ENCODE results near the gene PLS3. TPM values are rescaled to one million over a fixed set of nuclear protein-coding genes. Genes with fewer than 3 reads are reported as not detected.
"Not testable (repeated sequence)": the region's sequence is repeated elsewhere in the genome, so short reads cannot be mapped to it uniquely, and the experiment has no call there.

Gene PLS3
- total RNA-seq, 1 experiment from 2014 or later = 427 TPM

GRCh38 chrX:115616943-115617563, 56.1 kb downstream of the PLS3 start:
- Histone ChIP-seq H3K27ac (no peak overlapping the region), H3K4me1 (peaks cover 22% of the 10 kb centered on the region), H3K27me3 (no peaks in the 10 kb centered on the region), H3K9me3 (replicated peaks) (no peaks in the 10 kb centered on the region), H3K36me3 (peaks cover 33% of the 10 kb centered on the region), H3K4me3 (no peak overlapping the region)
- DNase-seq = peak in 1 of 2 experiments; percentile 23

GRCh38 chrX:115622534-115622933, 61.6 kb downstream of the PLS3 start:
- H3K4me3 ChIP-seq = no peak overlapping the region
- no peaks in the 10 kb centered on the region for H3K9me3 ChIP-seq (replicated peaks)
- DNase-seq = no peak
- H3K36me3 ChIP-seq = peaks cover 44% of the 10 kb centered on the region
- no peak overlapping the region for H3K27ac ChIP-seq
- H3K27me3 ChIP-seq = no peaks in the 10 kb centered on the region
- H3K4me1 ChIP-seq = no peaks in the 10 kb centered on the region

GRCh38 chrX:115624916-115625315, 63.9 kb downstream of the PLS3 start:
- Histone ChIP-seq H3K4me1 (no peaks in the 10 kb centered on the region), H3K4me3 (no peak overlapping the region), H3K27me3 (no peaks in the 10 kb centered on the region), H3K36me3 (peaks cover 63% of the 10 kb centered on the region), H3K27ac (no peak overlapping the region), H3K9me3 (replicated peaks) (no peaks in the 10 kb centered on the region)
- DNase-seq = no peak

GRCh38 chrX:115625572-115626301, 64.8 kb downstream of the PLS3 start:
- DNase-seq = no peak
- Histone ChIP-seq H3K4me1 (no peaks in the 10 kb centered on the region), H3K9me3 (replicated peaks) (no peaks in the 10 kb centered on the region), H3K27me3 (no peaks in the 10 kb centered on the region), H3K27ac (no peak overlapping the region), H3K4me3 (no peak overlapping the region), H3K36me3 (peaks cover 68% of the 10 kb centered on the region)

- H3K4me3 ChIP-seq = no peak overlapping the region
- H3K4me1 ChIP-seq = no peaks in the 10 kb centered on the region
- no peak overlapping the region for H3K27ac ChIP-seq
- H3K27me3 ChIP-seq = no peaks in the 10 kb centered on the region
- DNase-seq = no peak
- no peaks in the 10 kb centered on the region for H3K9me3 ChIP-seq (replicated peaks)
- peaks cover 73% of the 10 kb centered on the region for H3K36me3 ChIP-seq
Observed at GRCh38 chrX:115630204-115630603, 69.2 kb downstream of the PLS3 start.

GRCh38 chrX:115632455-115632854, 71.5 kb downstream of the PLS3 start:
- peaks cover 77% of the 10 kb centered on the region for H3K36me3 ChIP-seq
- H3K27me3 ChIP-seq = no peaks in the 10 kb centered on the region
- H3K27ac ChIP-seq = no peak overlapping the region
- H3K4me1 ChIP-seq = no peaks in the 10 kb centered on the region
- DNase-seq = no peak
- H3K4me3 ChIP-seq = no peak overlapping the region
- no peaks in the 10 kb centered on the region for H3K9me3 ChIP-seq (replicated peaks)

- H3K4me3 ChIP-seq; H3K9me3 ChIP-seq (replicated peaks); H3K4me1 ChIP-seq; H3K27ac ChIP-seq; H3K27me3 ChIP-seq; DNase-seq: not testable (repeated sequence)
- peaks cover 78% of the 10 kb centered on the region for H3K36me3 ChIP-seq
Observed at GRCh38 chrX:115633397-115633796, 72.4 kb downstream of the PLS3 start.

- no peaks in the 10 kb centered on the region for H3K9me3 ChIP-seq (replicated peaks)
- no peak overlapping the region for H3K27ac ChIP-seq
- no peaks in the 10 kb centered on the region for H3K4me1 ChIP-seq
- H3K4me3 ChIP-seq = no peak overlapping the region
- H3K27me3 ChIP-seq = no peaks in the 10 kb centered on the region
- no peak for DNase-seq
- peaks cover 72% of the 10 kb centered on the region for H3K36me3 ChIP-seq
Observed at GRCh38 chrX:115639334-115639880, 78.4 kb downstream of the PLS3 start.

GRCh38 chrX:115642311-115642710, 81.3 kb downstream of the PLS3 start:
- DNase-seq = peak in 1 of 2 experiments; percentile 35
- Histone ChIP-seq H3K4me3 (no peak overlapping the region), H3K9me3 (replicated peaks) (no peaks in the 10 kb centered on the region), H3K36me3 (peaks cover 75% of the 10 kb centered on the region), H3K27me3 (no peaks in the 10 kb centered on the region), H3K4me1 (no peaks in the 10 kb centered on the region), H3K27ac (no peak overlapping the region)

- Histone ChIP-seq H3K9me3 (replicated peaks) (no peaks in the 10 kb centered on the region), H3K36me3 (peaks cover 75% of the 10 kb centered on the region), H3K27me3 (no peaks in the 10 kb centered on the region), H3K4me1 (no peaks in the 10 kb centered on the region), H3K27ac (no peak overlapping the region), H3K4me3 (no peak overlapping the region)
- DNase-seq = peak; percentile 37 to 83
Observed at GRCh38 chrX:115642895-115643530, 82.0 kb downstream of the PLS3 start.

- H3K27me3 ChIP-seq; DNase-seq; H3K4me1 ChIP-seq; H3K9me3 ChIP-seq (replicated peaks); H3K27ac ChIP-seq; H3K4me3 ChIP-seq: not testable (repeated sequence)
- H3K36me3 ChIP-seq = peaks cover 85% of the 10 kb centered on the region
Observed at GRCh38 chrX:115644397-115644796, 83.4 kb downstream of the PLS3 start.

- no peak for DNase-seq
- Histone ChIP-seq H3K27me3 (no peaks in the 10 kb centered on the region), H3K36me3 (peaks cover 73% of the 10 kb centered on the region), H3K9me3 (replicated peaks) (no peaks in the 10 kb centered on the region), H3K4me3 (no peak overlapping the region), H3K27ac (no peak overlapping the region), H3K4me1 (peaks cover 9% of the 10 kb centered on the region)
Observed at GRCh38 chrX:115649461-115650063, 88.6 kb downstream of the PLS3 start.

GRCh38 chrX:115650449-115650848, 89.5 kb downstream of the PLS3 start:
- H3K9me3 ChIP-seq (replicated peaks) = no peaks in the 10 kb centered on the region
- peaks cover 65% of the 10 kb centered on the region for H3K36me3 ChIP-seq
- peaks cover 9% of the 10 kb centered on the region for H3K4me1 ChIP-seq
- H3K4me3 ChIP-seq = no peak overlapping the region
- H3K27me3 ChIP-seq = no peaks in the 10 kb centered on the region
- no peak for DNase-seq
- peak overlapping the region; percentile 47; the same call in 1 of the 2 replicates for H3K27ac ChIP-seq

GRCh38 chrX:115650916-115651315, 89.9 kb downstream of the PLS3 start:
- Histone ChIP-seq H3K36me3 (peaks cover 61% of the 10 kb centered on the region), H3K9me3 (replicated peaks) (no peaks in the 10 kb centered on the region), H3K27me3 (no peaks in the 10 kb centered on the region), H3K4me3 (no peak overlapping the region), H3K4me1 (peaks cover 9% of the 10 kb centered on the region), H3K27ac (peak overlapping the region; percentile 47; the same call in 1 of the 2 replicates)
- DNase-seq = peak; percentile 70 to 82

- DNase-seq = no peak
- Histone ChIP-seq H3K36me3 (peaks cover 50% of the 10 kb centered on the region), H3K9me3 (replicated peaks) (no peaks in the 10 kb centered on the region), H3K27me3 (no peaks in the 10 kb centered on the region), H3K4me3 (no peak overlapping the region), H3K4me1 (peaks cover 9% of the 10 kb centered on the region), H3K27ac (no peak overlapping the region)
Observed at GRCh38 chrX:115652221-115652620, 91.2 kb downstream of the PLS3 start.
